DOHH2 (cell line): Measurements from ENCODE around the gene HAT1.

ENCODE experiments used
- H3F3A ChIP-seq: fragments of 200-600 bp; sonication (generic), shearing (Covaris generic); 2 replicates; pipeline ENCODE4 v1.6.0; 2016; ENCODE audit warnings: antibody characterized with exemption, mild to moderate bottlenecking; ENCODE audit not compliant: control insufficient read depth, insufficient read depth
- H3K27ac ChIP-seq: fragments of 200-600 bp; sonication (generic); 2 replicates; pipeline ENCODE4 v1.5.1; 2014; ENCODE audit warnings: low read depth, mild to moderate bottlenecking, low read length, moderate library complexity
- H3K27me3 ChIP-seq: fragments of 200-600 bp; sonication (generic); 2 replicates; pipeline ENCODE4 v1.6.1; 2014; ENCODE audit warnings: mild to moderate bottlenecking, low read length, mixed read lengths; ENCODE audit not compliant: control insufficient read depth
- H3K36me3 ChIP-seq: fragments of 200-600 bp; sonication (generic); 2 replicates; pipeline ENCODE4 v1.6.1; 2014; ENCODE audit warnings: mild to moderate bottlenecking, low read length, moderate library complexity, mixed read lengths; ENCODE audit not compliant: control insufficient read depth
- H3K4me1 ChIP-seq: fragments of 200-600 bp; sonication (generic); 2 replicates; pipeline ENCODE4 v1.6.1; 2014; ENCODE audit warnings: mild to moderate bottlenecking, low read length, mixed read lengths; ENCODE audit not compliant: control insufficient read depth
- H3K4me2 ChIP-seq: fragments of 200-600 bp; sonication (generic); 2 replicates; pipeline ENCODE4 v1.6.0; 2014; ENCODE audit warnings: mild to moderate bottlenecking, low read length, moderate library complexity
- H3K4me3 ChIP-seq: fragments of 200-600 bp; sonication (generic); 2 replicates; pipeline ENCODE4 v1.5.1; 2014; ENCODE audit warnings: mild to moderate bottlenecking, low read length, mixed read lengths
- H3K79me2 ChIP-seq: fragments of 200-600 bp; sonication (generic); 2 replicates; pipeline ENCODE4 v1.6.1; 2014; ENCODE audit warnings: mild to moderate bottlenecking, low read length, mixed read lengths; ENCODE audit not compliant: control insufficient read depth
- H3K9me2 ChIP-seq: fragments of 200-600 bp; sonication (generic); replicated peaks from 2 replicates; pipeline ENCODE4 v1.6.1; 2014; ENCODE audit warnings: mild to moderate bottlenecking, low read length, mixed read lengths; ENCODE audit not compliant: control insufficient read depth
- H3K9me3 ChIP-seq: fragments of 200-600 bp; sonication (generic); 2 replicates; pipeline ENCODE4 v1.6.1; 2014; ENCODE audit warnings: antibody characterized with exemption, low read length, mixed read lengths; ENCODE audit not compliant: control insufficient read depth, insufficient read depth
- H4K20me1 ChIP-seq: fragments of 200-600 bp; sonication (generic); 2 replicates; pipeline ENCODE4 v1.6.0; 2014; ENCODE audit warnings: low read depth, mild to moderate bottlenecking, antibody characterized with exemption, low read length, moderate library complexity; ENCODE audit not compliant: control insufficient read depth, insufficient read depth
- CTCF ChIP-seq: fragments of 200-600 bp; sonication (generic); IDR thresholded peaks from one replicate; pipeline ENCODE4 v1.5.1; 2014; ENCODE audit warnings: antibody characterized with exemption, mild to moderate bottlenecking, low read depth, low read length; ENCODE audit not compliant: poor library complexity, severe bottlenecking
- EZH2phosphoT487 ChIP-seq: fragments of 200-600 bp; sonication (generic); IDR thresholded peaks from 2 replicates; pipeline ENCODE4 v1.6.1; 2017; ENCODE audit warnings: borderline replicate concordance, mild to moderate bottlenecking, antibody characterized with exemption, low read length, moderate library complexity, mixed read lengths

HAT1 gene

GRCh38 chr2:171939058-171939742 is 16.9 kb downstream of the HAT1 start:
- Histone ChIP-seq H3K4me3 (no peak overlapping the region), H3K4me2 (no peak overlapping the region), H3K9me3 (no peaks in the 10 kb centered on the region), H3K9me2 (no peaks in the 10 kb centered on the region), H4K20me1 (0 out of 2 replicates have a peak, but pooled peaks cover 3% of the 10 kb centered on the region), H3K36me3 (peaks cover 18% of the 10 kb centered on the region), H3K27me3 (no peaks in the 10 kb centered on the region), H3K79me2 (peaks cover 91% of the 10 kb centered on the region), H3F3A (no peaks in the 10 kb centered on the region), H3K4me1 (no peaks in the 10 kb centered on the region), H3K27ac (no peak overlapping the region)
- no peak for TF ChIP-seq CTCF
- no peak for TF ChIP-seq EZH2phosphoT487

GRCh38 chr2:171939743-171940071 is 17.4 kb downstream of the HAT1 start:
- Histone ChIP-seq H3K4me1 (no peaks in the 10 kb centered on the region), H4K20me1 (0 out of 2 replicates have a peak, but pooled peaks cover 3% of the 10 kb centered on the region), H3F3A (no peaks in the 10 kb centered on the region), H3K27me3 (no peaks in the 10 kb centered on the region), H3K36me3 (peaks cover 15% of the 10 kb centered on the region; the same call in 1 of the 2 replicates), H3K9me2 (no peaks in the 10 kb centered on the region), H3K4me3 (no peak overlapping the region), H3K79me2 (peaks cover 91% of the 10 kb centered on the region), H3K9me3 (no peaks in the 10 kb centered on the region), H3K27ac (no peak overlapping the region), H3K4me2 (no peak overlapping the region)
- TF ChIP-seq CTCF: no peak

- H3K79me2 ChIP-seq: peaks cover 84% of the 10 kb centered on the region
Measured at GRCh38 chr2:171941316-171941699, 19.0 kb downstream of the HAT1 start.

More at GRCh38 chr2:171941316-171941699, 19.0 kb downstream of the HAT1 start:
- Histone ChIP-seq H3K27me3 (no peaks in the 10 kb centered on the region), H3K4me3 (no peak overlapping the region), H3K27ac (no peak overlapping the region), H3K9me3 (no peaks in the 10 kb centered on the region), H3F3A (no peaks in the 10 kb centered on the region), H3K9me2 (no peaks in the 10 kb centered on the region), H4K20me1 (0 out of 2 replicates have a peak, but pooled peaks cover 3% of the 10 kb centered on the region), H3K4me2 (no peak overlapping the region), H3K4me1 (no peaks in the 10 kb centered on the region), H3K36me3 (peaks cover 15% of the 10 kb centered on the region; the same call in 1 of the 2 replicates)
- no peak for TF ChIP-seq CTCF
- no peak for TF ChIP-seq EZH2phosphoT487
